GM19395 (cell line): Measurements from ENCODE around the gene HOXA4.

Experiments used
- ATAC-seq: cut with Tn5 transposase; IDR thresholded peaks from one replicate; pipeline ENCODE4 v1.9.1; 2021; ENCODE audit warnings: mild to moderate bottlenecking, moderate library complexity; ENCODE audit not compliant: unreplicated experiment

Gene HOXA4

GRCh38 chr7:27133409-27134231 lies 3.1 kb upstream of the HOXA4 start:
- no peak for ATAC-seq

- no peak for ATAC-seq
Observed at GRCh38 chr7:27132978-27133377, 2.4 kb upstream of the HOXA4 start.

- ATAC-seq = no peak
Observed at GRCh38 chr7:27132214-27132613, 1.7 kb upstream of the HOXA4 start.

- ATAC-seq = no peak
Observed at GRCh38 chr7:27131390-27131819, 848 bp upstream of the HOXA4 start.

GRCh38 chr7:27129729-27130539 lies 623 bp downstream of the HOXA4 start:
- ATAC-seq = no peak

GRCh38 chr7:27128776-27129728 lies 1.5 kb downstream of the HOXA4 start:
- no peak for ATAC-seq

GRCh38 chr7:27128034-27128433 lies 2.5 kb downstream of the HOXA4 start:
- ATAC-seq = no peak

- no peak for ATAC-seq
Observed at GRCh38 chr7:27126596-27127327, 3.8 kb downstream of the HOXA4 start.

GRCh38 chr7:27125986-27126394 lies 4.6 kb downstream of the HOXA4 start:
- ATAC-seq = no peak

DNA sequence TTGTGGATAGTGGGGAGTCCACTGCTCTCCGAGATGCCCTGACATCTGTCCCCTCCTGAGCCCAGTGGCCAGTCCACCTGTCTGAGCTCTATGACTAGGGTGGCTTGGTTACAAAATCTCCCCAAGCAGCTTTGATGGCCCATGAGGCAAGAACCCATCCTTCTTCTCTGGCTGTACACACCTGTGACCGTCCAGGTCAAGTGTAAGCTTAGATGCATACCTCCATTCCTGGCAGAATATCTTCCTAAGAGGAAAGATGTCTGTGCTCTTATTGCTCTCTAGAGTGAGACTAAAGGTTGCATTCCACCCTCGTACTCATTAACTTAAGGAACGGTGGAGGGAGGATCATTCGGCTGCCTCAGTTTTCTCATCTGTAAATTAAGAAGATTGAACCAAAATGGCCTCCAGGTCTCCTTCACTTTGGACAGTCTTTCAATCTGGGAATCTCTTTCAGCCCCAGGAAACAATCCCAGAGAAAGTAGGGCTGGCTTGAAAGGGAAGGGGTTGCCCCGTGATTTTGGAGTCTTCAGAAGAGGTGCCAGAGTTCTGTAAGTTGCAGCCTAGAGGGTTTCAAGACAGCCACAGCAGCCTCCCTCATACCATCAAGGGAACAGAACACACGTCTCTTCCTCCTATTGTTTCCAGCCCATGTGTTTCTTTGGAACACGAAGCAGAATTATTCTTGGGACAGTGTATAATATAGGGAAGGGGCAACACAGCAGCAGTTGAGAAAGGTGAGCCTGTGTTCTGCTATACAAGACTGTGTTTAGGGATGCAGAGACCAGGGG lies 5.5 kb downstream of the HOXA4 start:
- ATAC-seq = no peak

DNA sequence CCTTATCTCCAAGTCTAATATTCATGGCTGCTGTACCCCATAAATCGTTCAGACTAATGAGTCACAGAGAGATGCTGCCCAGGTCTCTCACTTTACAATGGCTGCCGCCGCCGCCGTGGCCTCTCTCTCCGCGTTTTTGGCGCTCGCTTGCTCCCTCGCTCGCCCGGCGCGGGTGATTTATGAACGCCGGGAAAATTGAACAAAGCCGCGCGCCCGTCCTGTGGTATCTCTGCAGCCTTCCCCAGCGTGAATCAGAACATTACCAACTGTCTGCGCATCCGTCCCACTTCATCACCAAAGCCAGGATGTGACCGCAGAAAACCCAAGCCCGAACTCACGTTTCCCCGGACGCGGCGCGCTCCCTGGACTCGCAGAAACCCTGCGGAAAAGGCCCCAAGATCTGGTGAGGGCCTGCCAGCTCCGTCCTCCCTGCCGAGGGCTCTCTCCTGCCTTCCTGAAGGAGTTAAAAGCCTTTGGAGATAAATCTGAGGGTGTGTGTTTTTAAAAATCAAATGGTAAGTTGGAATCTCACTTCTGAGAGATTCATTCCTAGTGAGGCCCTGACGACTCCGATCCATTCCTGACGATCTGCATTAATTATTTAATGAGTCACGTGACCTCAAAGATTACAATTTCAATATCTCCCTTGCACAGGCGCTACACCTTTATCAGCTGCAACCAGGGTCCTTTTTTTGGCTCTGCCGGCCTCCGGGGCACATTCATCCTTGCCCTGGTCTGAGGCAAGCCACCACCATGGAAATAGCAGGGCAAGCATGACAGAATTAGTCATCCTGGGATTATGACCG lies 6.3 kb downstream of the HOXA4 start:
- no peak for ATAC-seq

- no peak for ATAC-seq
Observed at GRCh38 chr7:27123477-27124053, 7.0 kb downstream of the HOXA4 start.

- ATAC-seq = no peak
Observed at GRCh38 chr7:27123007-27123476, 7.5 kb downstream of the HOXA4 start.

DNA sequence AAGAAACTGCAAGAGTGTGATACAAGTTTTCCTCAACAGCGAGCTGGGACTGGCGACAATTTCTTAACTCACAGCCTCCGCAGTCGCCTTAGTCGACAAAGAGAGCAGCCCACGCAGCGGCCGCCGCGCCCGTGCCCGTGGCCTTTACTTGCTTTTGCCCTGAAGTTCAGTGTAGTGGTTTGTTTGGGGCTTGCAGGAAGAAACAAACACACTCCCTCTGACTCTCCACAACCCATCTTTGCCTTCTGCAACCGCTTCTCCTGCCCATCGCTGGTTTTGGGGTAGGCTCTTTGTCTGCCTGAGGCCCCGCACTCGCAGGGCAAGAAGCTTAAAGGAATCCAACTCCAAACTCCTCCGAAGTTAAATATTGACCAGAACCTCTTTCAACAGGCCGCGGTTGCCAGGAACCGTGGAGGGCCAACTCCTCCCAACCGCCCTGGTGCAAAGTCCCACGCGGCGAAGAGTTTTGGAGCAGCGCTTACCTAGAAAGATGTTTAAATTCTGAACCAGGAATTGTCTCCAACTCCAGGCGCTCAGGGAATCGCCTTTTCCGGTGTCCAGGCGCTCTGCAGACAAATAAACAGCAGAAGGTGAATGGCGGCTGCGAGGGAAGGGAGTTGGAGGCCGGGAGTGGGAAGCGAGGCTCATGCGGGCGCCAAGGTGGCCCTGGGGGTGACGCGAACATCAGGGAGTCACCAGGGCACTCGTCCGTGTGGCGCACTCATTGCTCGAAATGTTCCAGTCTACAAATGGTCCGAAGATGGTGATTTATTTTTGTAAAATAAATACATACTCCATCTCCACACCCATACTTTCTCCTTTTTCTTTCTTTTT lies 8.3 kb downstream of the HOXA4 start:
- ATAC-seq = no peak

DNA sequence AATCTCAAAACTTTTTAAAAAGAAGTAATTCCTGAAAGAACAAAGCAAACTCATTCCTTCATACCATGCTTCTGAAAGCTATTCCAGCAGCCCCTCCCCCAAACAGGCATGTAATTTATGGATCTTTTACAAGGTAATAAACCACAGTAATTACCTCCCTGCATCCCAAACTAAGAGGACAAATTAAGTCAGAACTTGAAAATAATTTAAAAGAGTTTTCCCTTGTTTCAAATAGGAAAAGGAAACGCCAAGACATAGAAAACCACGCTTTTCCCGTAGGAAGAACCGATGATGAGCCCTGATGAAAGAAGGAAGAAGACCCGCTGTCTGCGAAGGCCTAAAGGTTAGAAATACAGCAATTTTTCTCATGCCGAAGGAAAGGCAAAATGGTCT lies 8.9 kb downstream of the HOXA4 start:
- ATAC-seq = no peak

DNA sequence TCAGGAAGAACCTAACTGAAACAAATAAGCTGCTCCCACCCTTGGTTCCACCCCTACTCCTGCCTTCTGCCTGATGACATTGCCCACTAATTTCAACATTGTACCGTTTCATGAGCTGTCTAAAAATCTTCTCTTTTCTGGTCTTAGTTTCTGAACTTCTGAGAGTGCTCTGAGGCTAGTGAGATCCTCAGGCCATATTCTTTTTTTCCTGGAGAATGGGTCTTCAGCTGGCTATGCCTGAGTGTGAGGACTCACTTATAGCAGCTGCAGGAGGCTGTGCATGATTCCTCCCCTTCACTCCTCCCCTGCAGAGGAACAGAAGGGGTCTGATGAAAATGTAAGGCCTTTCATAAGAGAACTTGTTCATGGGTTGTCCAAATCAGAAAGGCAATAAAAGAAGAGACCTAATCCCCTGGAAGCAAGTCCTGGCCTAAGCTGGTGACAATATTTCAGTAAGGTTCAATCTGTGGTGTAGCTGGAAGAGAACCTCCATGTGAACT lies 11.1 kb downstream of the HOXA4 start:
- no peak for ATAC-seq

DNA sequence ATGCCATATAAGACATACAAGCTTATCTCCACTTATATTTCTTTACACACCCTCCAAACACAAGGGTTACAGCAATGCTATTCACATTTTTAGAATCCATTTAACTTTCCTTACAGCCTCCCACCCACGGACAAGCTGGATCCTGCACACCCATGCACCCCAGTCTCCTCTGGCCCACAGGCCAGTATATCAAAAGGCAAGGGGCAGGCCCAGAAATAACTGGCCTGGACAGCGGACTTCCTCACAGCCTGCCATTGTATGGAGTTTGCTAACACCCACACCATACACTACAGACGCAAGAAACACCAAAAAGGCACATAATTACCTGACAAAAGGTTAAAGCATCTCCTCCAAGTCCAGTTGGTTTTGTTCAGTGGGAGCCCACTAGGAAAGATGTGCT lies 12.0 kb downstream of the HOXA4 start:
- ATAC-seq = no peak
